ENCODE results near the gene CRY1. TPM values are rescaled to one million over a fixed set of nuclear protein-coding genes. Genes with fewer than 3 reads are reported as not detected.

CRY1 gene
- total RNA-seq, 1 donor from 2014 or later: 21.2 TPM

- Mint-ChIP-seq H3K27ac (ENCODE audit: unreplicated experiment) (no peak overlapping the region), H3K4me3 (ENCODE audit: unreplicated experiment) (no peak overlapping the region), H3K36me3 (ENCODE audit: low read depth) (no peaks in the 10 kb centered on the region), H3K27me3 (ENCODE audit: low read depth) (no peaks in the 10 kb centered on the region), H3K4me1 (ENCODE audit: low read depth) (peaks cover 12% of the 10 kb centered on the region), H3K9me3 (ENCODE audit: low read depth) (peaks cover 2% of the 10 kb centered on the region)
- peak; percentile 7 for TF ChIP-seq CTCF (IDR thresholded peaks at IDR 0.05)
- DNase-seq (ENCODE audit: low spot score): no peak
Measured at GRCh38 chr12:107092669-107093416, 506 bp downstream of the CRY1 start.

GRCh38 chr12:107091989-107092641 is 1.2 kb downstream of the CRY1 start:
- no peak for DNase-seq (ENCODE audit: low spot score)
- peaks cover 12% of the 10 kb centered on the region for H3K4me1 Mint-ChIP-seq (ENCODE audit: low read depth)
- no peak overlapping the region for H3K27ac Mint-ChIP-seq (ENCODE audit: unreplicated experiment)
- no peaks in the 10 kb centered on the region for H3K27me3 Mint-ChIP-seq (ENCODE audit: low read depth)
- TF ChIP-seq CTCF (IDR thresholded peaks at IDR 0.05): peak; percentile 89
- H3K4me3 Mint-ChIP-seq (ENCODE audit: unreplicated experiment): no peak overlapping the region
- peaks cover 2% of the 10 kb centered on the region for H3K9me3 Mint-ChIP-seq (ENCODE audit: low read depth)
- H3K36me3 Mint-ChIP-seq (ENCODE audit: low read depth): no peaks in the 10 kb centered on the region

- no peak for TF ChIP-seq CTCF (IDR thresholded peaks at IDR 0.05)
- Mint-ChIP-seq H3K27me3 (ENCODE audit: low read depth) (no peaks in the 10 kb centered on the region), H3K4me1 (ENCODE audit: low read depth) (peaks cover 12% of the 10 kb centered on the region), H3K27ac (ENCODE audit: unreplicated experiment) (no peak overlapping the region), H3K36me3 (ENCODE audit: low read depth) (peaks cover 3% of the 10 kb centered on the region), H3K9me3 (ENCODE audit: low read depth) (peaks cover 2% of the 10 kb centered on the region), H3K4me3 (ENCODE audit: unreplicated experiment) (no peak overlapping the region)
- no peak for DNase-seq (ENCODE audit: low spot score)
Measured at GRCh38 chr12:107091381-107091780, 2.0 kb downstream of the CRY1 start.

- H3K27me3 Mint-ChIP-seq (ENCODE audit: low read depth): no peaks in the 10 kb centered on the region
Measured at GRCh38 chr12:107090711-107091110, 2.6 kb downstream of the CRY1 start.

More at GRCh38 chr12:107090711-107091110, 2.6 kb downstream of the CRY1 start:
- DNase-seq (ENCODE audit: low spot score): no peak
- Mint-ChIP-seq H3K4me1 (ENCODE audit: low read depth) (peaks cover 12% of the 10 kb centered on the region), H3K27ac (ENCODE audit: unreplicated experiment) (no peak overlapping the region), H3K4me3 (ENCODE audit: unreplicated experiment) (no peak overlapping the region), H3K36me3 (ENCODE audit: low read depth) (peaks cover 3% of the 10 kb centered on the region), H3K9me3 (ENCODE audit: low read depth) (peaks cover 2% of the 10 kb centered on the region)
- no peak for TF ChIP-seq CTCF (IDR thresholded peaks at IDR 0.05)
